K562 treated with DMSO at 1 percent for 24 hours (cell line): ENCODE results near the gene LRPAP1. TPM values are rescaled to one million over a fixed set of nuclear protein-coding genes. Genes with fewer than 3 reads are reported as not detected.

ENCODE experiments used
- total RNA-seq: library from RNA; unstranded; fragments of 300-600 nt; gene quantifications from 2 replicates; pipeline ENCODE4 v1.2.3, GENCODE V29; 2022; ENCODE audit warnings: low read depth; ENCODE audit not compliant: insufficient read depth

LRPAP1 gene, protein sequence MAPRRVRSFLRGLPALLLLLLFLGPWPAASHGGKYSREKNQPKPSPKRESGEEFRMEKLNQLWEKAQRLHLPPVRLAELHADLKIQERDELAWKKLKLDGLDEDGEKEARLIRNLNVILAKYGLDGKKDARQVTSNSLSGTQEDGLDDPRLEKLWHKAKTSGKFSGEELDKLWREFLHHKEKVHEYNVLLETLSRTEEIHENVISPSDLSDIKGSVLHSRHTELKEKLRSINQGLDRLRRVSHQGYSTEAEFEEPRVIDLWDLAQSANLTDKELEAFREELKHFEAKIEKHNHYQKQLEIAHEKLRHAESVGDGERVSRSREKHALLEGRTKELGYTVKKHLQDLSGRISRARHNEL
- total RNA-seq: 176 and 179 TPM in 2 replicates

DNA sequence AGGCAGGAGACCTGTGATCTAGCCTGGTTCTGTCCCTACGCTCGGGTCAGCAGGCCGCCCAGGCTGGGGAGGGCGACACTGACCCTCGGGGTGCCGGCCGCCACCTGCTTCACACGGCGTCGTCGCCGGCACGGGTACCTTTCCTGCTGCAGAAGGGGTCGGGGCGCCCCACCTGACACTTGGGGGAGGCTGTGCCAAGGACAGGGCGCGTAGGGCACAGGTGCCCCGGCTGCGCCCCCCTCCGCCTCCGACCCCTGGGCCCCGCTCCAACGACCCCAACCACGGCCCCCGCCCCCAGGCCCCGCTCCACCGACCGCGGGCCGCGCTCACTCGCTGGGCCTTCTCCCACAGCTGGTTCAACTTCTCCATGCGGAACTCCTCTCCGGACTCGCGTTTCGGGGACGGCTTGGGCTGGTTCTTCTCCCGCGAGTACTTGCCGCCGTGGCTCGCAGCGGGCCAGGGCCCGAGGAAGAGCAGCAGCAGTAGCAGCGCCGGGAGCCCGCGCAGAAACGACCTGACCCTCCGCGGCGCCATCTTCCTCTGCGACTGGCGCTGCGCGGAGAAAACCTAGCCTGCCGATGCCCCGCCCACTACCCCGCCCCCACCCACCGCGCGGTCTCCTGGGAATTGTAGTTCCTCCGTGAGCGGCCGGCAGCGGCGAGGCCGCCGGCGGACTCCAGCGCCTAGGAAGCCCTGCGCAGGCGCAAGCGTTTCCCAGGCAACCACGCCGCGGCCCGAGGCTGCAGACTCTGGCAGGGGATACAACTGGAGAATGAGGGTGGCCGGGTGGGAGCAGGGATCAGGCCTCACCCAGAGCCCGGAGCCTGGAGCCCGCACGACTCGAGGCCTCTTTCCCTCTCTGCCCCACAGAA is at the start of gene LRPAP1:
LRPAP1 (minus strand) TSS at position 544 of the 872 bp plus-strand sequence; CDS start at position 534, 10 bp downstream.

DNA sequence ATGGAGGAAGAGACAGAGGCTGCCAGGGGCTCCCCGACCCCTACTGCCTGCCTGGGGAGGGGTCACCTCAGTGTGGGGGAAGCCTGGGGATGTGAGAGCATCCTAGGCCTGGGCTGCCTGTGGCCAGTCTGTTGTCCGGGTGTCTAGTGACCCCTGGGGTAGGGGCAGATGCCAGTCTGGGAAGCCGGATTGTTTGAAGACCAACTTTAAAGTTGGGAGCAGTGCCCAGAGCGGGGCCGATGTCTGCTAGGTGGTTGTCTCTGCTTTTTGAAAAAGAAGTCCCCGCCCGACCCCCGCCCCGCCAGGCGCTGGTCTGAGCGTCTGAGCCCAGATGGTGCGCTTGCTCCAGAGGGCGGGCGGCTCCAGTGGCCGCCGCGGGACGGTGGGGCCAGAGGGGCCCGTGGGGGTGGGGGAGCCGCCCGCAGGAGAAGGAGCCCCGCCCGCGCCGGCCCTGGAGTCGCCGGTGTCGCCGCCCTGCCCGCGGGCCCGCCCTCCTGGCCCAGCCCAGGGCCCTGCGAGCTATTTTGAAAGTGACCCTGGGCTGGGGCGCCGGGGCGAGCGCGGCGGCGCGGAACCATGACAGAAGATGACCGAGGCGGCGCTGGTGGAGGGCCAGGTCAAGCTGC is 69.3 kb downstream of the LRPAP1 start, which contains the start of gene DOK7:
DOK7 (plus strand) TSS at position 517 of the 626 bp plus-strand sequence; CDS start at position 587, 70 bp downstream.

Other genes starting within 250 kb of the LRPAP1 start
- 15.3 and 33.6 TPM in 2 replicates for gene RGS12, start 239.4 kb downstream of the LRPAP1 start, total RNA-seq
- not detected in 2 replicates for gene HGFAC, start 90.5 kb downstream of the LRPAP1 start, total RNA-seq
- gene DOK7, start 69.1 kb downstream of the LRPAP1 start, total RNA-seq: 0.15 TPM in 1 of 2 replicates, not detected in the other
- gene ADRA2C, start 234.0 kb upstream of the LRPAP1 start, total RNA-seq: 2.2 and 2.9 TPM in 2 replicates